ENCODE data around the gene LTK.

- TF ChIP-seq CTCF (optimal IDR thresholded peaks at IDR 0.05 in 1 of 3, IDR thresholded peaks at IDR 0.05 in 1 of 3, conservative IDR thresholded peaks at IDR 0.05 in 1 of 3; ENCODE audit: extremely low read depth in 1 of 3, insufficient read depth in 2 of 3, low read length in 3 of 3) (no peak), EZH2 (IDR thresholded peaks at IDR 0.05; ENCODE audit: low read length) (no peak)
Measured at GRCh38 chr15:41523097-41523496, 9.5 kb upstream of the LTK start.
